Muscle of leg (tissue), 11 donors: ENCODE data around the gene AFF4. TPM values are rescaled to one million over a fixed set of nuclear protein-coding genes. Genes with fewer than 3 reads are reported as not detected.
"Not testable (repeated sequence)": the region's sequence is repeated elsewhere in the genome, so short reads cannot be mapped to it uniquely, and the experiment has no call there.

Source experiments
- DNase-seq: peaks from one replicate; pipeline ENCODE4 v3.0.0; 2013
- H3K27ac ChIP-seq: one replicate; pipeline ENCODE4 v1.5.1; 2013; ENCODE audit warnings: mild to moderate bottlenecking, low read length, control low read depth
- H3K27me3 ChIP-seq: one replicate; pipeline ENCODE4 v1.6.1; 2013; ENCODE audit warnings: low read length; ENCODE audit not compliant: control insufficient read depth, insufficient read depth
- H3K36me3 ChIP-seq: one replicate; pipeline ENCODE4 v1.6.1; 2013; ENCODE audit warnings: low read length; ENCODE audit not compliant: control insufficient read depth, insufficient read depth
- H3K4me1 ChIP-seq: one replicate; pipeline ENCODE4 v1.6.1; 2013; ENCODE audit warnings: low read length; ENCODE audit not compliant: control insufficient read depth, insufficient read depth
- H3K4me3 ChIP-seq: one replicate; pipeline ENCODE4 v1.5.1; 2013; ENCODE audit warnings: low read length, control low read depth
- H3K9me3 ChIP-seq: replicated peaks from 2 replicates; pipeline ENCODE4 v1.6.1; 2013; ENCODE audit warnings: low read depth, low read length; ENCODE audit not compliant: control insufficient read depth
- WGBS: methylation state at CpG from one replicate; pipeline ENCODE4 v1.1.5; 2013; ENCODE audit warnings: missing lambda C conversion rate; ENCODE audit not compliant: insufficient coverage; 5-methylcytosine and 5-hydroxymethylcytosine counted together
- polyA plus RNA-seq, 8 donors: library from polyadenylated mRNA; unstranded; fragments of 120-200 nt; gene quantifications; one replicate each; pipeline versions ENCODE4 v1.2.1 to v1.2.3, GENCODE V29; 2013; ENCODE audit warnings: inconsistent platforms in 1 of 8, low replicate concordance in 1 of 8; ENCODE audit not compliant: insufficient read length in 8 of 8, insufficient read depth in 1 of 8
- total RNA-seq: library from RNA; stranded (reverse); fragments of 120-200 nt; gene quantifications from one replicate; pipeline ENCODE4 v1.2.4, GENCODE V29; 2013

The AFF4 gene
- total and polyA plus RNA-seq, 9 donors = 25.5 to 51.8 (median 38.7) TPM

DNA sequence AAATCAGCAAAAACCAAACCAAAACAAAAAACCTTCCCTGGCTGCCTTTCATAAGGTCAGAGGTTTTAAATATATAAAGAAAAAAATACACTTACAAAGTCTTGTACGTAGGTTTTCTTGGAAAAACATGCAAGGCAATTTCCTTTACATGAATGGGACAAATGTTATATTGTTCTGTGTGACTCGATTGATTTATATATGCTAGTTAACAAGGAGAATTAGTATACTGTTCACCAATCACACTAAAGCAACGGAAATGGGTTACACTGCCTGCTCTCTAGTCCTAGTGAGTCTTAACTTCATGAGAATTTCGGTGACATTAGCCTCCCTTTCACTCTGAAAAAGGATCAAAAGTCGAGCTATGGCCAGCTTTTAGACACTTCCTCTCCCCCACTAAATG lies 102.7 kb downstream of the AFF4 start:
- Histone ChIP-seq H3K4me3 (no peak overlapping the region), H3K36me3 (no peaks in the 10 kb centered on the region), H3K9me3 (no peaks in the 10 kb centered on the region), H3K27ac (no peak overlapping the region), H3K4me1 (peaks cover 4% of the 10 kb centered on the region), H3K27me3 (peaks cover 3% of the 10 kb centered on the region)
- DNase-seq = no peak
- WGBS = 62% methylated on average over 2 of the region's 5 CpGs

DNA sequence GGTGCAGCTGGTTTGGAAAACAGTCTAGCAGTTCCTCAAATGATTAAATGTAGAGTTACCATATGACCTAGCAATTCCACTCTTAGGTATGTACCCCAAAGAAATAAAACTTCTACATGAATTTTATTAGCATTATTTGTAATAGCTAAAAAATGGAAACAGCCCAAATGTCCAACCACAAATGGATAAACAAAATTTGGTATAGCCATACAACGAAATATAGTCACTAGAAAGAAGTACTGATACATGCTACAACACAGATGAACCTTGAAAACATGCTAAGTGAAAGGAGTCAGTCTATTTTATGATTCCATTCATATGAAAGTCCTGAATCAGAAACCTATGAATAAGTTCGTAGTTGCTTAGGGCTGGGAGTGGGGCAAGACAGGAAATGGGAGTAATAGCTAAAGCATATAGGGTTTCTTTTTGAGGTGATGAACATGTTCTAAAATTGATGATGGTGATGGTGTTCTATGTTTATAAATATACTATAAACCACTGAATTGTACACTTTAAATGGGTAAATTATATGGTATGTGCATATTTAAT lies 103.5 kb downstream of the AFF4 start:
- Histone ChIP-seq H3K4me3 (no peak overlapping the region), H3K36me3 (no peaks in the 10 kb centered on the region), H3K9me3 (no peaks in the 10 kb centered on the region), H3K27ac (no peak overlapping the region), H3K4me1 (no peaks in the 10 kb centered on the region), H3K27me3 (peaks cover 3% of the 10 kb centered on the region)
- WGBS = no CpG with 5 or more reads among the region's 2 CpGs
- DNase-seq = no peak

DNA sequence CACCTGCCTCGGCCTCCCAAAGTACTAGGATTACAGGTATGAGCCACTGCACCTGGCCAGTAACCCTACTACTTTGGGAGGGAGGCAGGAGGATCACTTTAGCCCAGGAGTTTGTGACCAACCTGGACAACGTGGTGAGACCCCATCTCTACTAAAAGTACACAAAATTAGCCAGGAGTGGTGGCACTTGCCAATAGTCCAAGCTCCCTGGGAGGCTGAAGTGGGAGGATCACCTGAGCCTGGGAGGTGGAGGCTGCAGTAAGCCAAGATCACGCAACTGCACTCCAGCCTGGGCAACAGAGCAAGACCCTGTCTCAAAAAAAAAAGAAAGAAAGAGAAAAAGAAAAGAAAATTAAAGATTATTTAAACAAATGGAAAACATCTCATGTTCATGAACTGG lies 107.4 kb downstream of the AFF4 start:
- no peaks in the 10 kb centered on the region for H3K36me3 ChIP-seq
- no peaks in the 10 kb centered on the region for H3K4me1 ChIP-seq
- H3K9me3 ChIP-seq = no peaks in the 10 kb centered on the region
- no peaks in the 10 kb centered on the region for H3K27me3 ChIP-seq
- H3K27ac ChIP-seq = no peak overlapping the region
- WGBS = no CpG with 5 or more reads among the region's 3 CpGs
- no peak overlapping the region for H3K4me3 ChIP-seq
- DNase-seq = no peak

DNA sequence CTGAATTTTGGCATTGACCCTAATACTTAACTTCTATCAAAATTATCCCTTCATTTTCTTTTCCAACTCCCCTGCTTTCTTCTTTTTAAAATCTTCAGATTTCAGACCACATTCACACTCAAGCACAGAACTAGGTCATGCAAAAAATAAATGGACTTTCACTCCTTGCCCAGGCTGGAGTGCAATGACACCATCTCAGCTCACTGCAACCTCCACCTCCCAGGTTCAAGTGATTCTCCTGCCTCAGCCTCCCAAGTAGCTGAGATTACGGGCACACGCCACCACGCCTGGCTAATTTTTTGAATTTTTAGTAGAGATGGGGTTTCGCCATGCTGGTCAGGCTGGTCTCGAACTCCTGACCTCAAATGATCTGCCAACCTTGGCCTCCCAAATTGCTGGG lies 108.4 kb downstream of the AFF4 start:
- not testable (repeated sequence) for DNase-seq, H3K4me3 ChIP-seq, H3K27ac ChIP-seq, H3K27me3 ChIP-seq, H3K4me1 ChIP-seq, H3K9me3 ChIP-seq, H3K36me3 ChIP-seq
- WGBS = 91% methylated on average over 4 of the region's 5 CpGs

DNA sequence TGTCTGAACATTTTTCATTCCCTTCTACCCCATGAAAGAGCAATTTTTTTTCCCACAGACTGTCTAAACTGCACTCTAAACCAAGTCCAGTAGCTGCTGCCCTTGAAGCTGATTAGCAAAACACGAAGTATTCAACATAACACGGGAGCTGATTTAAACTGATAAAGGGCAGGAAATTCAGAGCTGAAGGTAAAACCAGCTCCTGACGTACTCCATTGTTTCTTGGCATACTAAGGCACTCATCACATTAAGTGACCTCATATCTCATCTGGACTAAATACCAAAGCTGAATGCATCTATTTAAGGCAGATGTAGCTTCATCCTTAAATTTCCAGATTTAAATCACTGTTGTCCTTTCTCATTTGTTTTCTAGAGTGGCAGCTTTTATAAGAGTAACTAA lies 109.1 kb downstream of the AFF4 start:
- Histone ChIP-seq H3K4me3 (no peak overlapping the region), H3K27ac (no peak overlapping the region), H3K4me1 (no peaks in the 10 kb centered on the region), H3K27me3 (no peaks in the 10 kb centered on the region), H3K9me3 (no peaks in the 10 kb centered on the region), H3K36me3 (no peaks in the 10 kb centered on the region)
- 0% methylated on average over 1 of the region's 3 CpGs for WGBS
- DNase-seq = no peak

DNA sequence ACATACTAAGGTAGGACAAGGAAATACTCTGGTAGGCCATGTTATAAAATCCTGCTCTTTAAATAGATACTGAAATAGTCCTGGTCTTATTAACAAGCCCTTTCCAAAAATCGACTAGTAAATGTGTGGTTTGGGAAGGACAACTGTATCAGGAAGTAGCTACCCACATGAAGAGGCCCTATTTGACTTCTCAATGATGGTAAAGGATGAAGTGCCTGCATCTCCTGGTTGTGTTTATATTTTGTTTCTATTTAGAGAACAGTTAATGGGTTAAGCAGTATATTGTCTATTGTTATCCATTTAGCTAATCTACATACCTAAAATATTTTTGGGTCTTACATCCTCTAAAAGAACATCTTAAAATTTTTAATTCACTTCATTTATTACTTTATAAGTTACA lies 109.6 kb downstream of the AFF4 start:
- Histone ChIP-seq H3K36me3 (no peaks in the 10 kb centered on the region), H3K9me3 (no peaks in the 10 kb centered on the region), H3K27me3 (no peaks in the 10 kb centered on the region), H3K27ac (peak overlapping the region; percentile 25), H3K4me3 (no peak overlapping the region), H3K4me1 (no peaks in the 10 kb centered on the region)
- DNase-seq = no peak
- WGBS = no CpG with 5 or more reads among the region's 1 CpG

DNA sequence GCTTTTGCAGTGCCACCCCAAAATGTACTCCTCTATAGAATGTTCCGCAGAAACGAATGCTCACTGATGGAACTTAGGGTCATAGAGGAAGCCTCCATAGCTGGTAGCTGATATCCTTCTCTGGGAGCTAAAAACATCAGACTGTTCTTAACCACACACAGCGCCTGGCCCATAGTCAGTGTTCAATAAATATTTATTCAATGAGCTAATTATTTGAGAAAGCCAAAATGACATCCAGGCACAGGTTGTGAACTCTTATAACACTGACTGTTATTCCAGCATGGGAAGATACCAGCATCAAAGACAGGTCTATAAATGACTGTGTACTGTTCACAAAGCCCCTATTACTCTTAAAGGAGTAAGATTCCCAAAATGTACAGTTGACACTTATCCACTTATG lies 110.1 kb downstream of the AFF4 start:
- no peak overlapping the region for H3K4me3 ChIP-seq
- no peaks in the 10 kb centered on the region for H3K9me3 ChIP-seq
- no peaks in the 10 kb centered on the region for H3K27me3 ChIP-seq
- H3K27ac ChIP-seq = no peak overlapping the region
- H3K36me3 ChIP-seq = no peaks in the 10 kb centered on the region
- no peak for DNase-seq
- no CpG with 5 or more reads among the region's 3 CpGs for WGBS
- no peaks in the 10 kb centered on the region for H3K4me1 ChIP-seq

DNA sequence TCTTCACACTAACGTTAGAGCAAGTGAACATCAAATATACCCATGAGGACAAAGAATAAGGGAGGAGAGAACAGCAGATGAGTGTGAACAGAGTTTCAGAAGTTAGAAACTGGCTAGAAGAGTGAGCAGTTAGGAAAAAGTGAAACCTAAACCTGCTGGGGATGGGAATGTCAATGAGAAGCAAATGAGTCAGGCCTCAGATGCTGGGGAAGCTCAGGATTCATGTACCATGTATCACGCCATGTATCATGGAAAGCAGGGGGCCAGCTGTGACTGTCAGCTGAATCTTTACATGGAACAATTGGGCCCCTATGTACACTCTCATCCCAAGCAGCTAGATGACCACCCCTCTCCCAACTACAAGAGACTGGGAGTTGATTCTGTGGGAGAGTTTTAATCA lies 113.4 kb downstream of the AFF4 start:
- Histone ChIP-seq H3K27me3 (no peaks in the 10 kb centered on the region), H3K36me3 (no peaks in the 10 kb centered on the region), H3K4me3 (no peak overlapping the region), H3K9me3 (no peaks in the 10 kb centered on the region), H3K4me1 (no peaks in the 10 kb centered on the region), H3K27ac (no peak overlapping the region)
- 100% methylated on average over 1 of the region's 2 CpGs for WGBS
- DNase-seq = no peak

DNA sequence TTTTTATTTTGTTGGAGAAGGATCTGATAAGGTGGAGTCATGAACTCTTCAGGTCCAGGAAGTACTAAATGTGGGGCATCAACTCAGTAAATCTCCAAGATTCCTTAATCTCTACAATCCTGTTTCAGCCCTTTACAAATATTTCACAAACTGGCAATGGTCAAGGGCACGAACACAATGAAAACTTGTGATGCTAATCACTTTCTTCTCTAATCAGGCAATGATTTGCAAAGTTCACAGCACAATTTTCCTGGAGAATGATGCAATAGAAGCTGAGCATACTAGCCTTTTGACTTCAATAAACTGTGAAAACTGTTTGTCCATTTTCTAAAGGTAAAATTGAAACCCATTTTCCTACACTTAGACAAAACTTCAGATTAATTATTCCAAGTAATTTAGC lies 114.1 kb downstream of the AFF4 start:
- 25% methylated on average over 1 of the region's 1 CpG for WGBS
- H3K36me3 ChIP-seq = no peaks in the 10 kb centered on the region
- H3K27ac ChIP-seq = no peak overlapping the region
- DNase-seq = no peak
- no peaks in the 10 kb centered on the region for H3K4me1 ChIP-seq
- H3K9me3 ChIP-seq = no peaks in the 10 kb centered on the region
- H3K27me3 ChIP-seq = no peaks in the 10 kb centered on the region
- no peak overlapping the region for H3K4me3 ChIP-seq

DNA sequence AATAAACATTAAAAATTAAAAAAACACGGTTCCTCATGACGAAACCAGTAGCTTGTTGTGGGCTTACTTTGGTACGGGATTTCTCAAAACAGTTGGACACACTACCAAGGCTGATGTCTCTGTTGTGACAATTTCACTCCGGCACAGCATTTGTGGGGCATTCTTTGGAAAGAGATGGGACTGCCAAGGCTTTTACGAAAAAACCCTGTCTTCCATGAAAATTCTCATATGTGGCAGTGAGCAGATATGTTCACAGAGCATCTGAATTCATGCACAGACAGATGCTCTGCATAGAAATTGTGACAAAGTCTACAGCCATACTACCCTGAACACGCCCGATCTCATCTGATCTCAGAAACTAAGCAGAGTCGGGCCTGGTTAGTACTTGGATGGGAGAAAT lies 115.2 kb downstream of the AFF4 start:
- DNase-seq = no peak
- Histone ChIP-seq H3K27ac (no peak overlapping the region), H3K4me1 (no peaks in the 10 kb centered on the region), H3K27me3 (no peaks in the 10 kb centered on the region), H3K36me3 (no peaks in the 10 kb centered on the region), H3K4me3 (no peak overlapping the region), H3K9me3 (no peaks in the 10 kb centered on the region)
- WGBS = 94% methylated on average over 3 of the region's 8 CpGs

DNA sequence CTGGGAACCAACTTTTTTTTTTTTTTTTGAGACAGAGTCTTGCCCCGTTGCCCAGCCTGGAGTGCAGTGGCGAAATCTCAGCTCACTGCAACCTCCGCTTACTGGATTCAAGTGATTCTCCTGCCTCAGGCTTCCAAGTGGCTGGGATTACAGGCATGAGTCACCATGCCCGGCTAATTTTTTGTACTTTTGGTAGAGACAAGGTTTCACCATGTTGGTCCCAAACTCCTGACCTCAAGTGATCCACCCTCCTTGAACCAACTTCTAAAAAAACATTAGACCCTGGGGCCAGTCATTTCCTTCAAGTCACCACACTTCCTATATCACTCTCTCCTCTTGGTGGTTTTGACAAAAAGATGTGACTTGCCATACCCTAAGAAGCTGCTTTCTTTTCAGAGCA lies 122.1 kb downstream of the AFF4 start:
- Histone ChIP-seq H3K36me3 (no peaks in the 10 kb centered on the region), H3K27ac (no peak overlapping the region), H3K4me1 (peaks cover 2% of the 10 kb centered on the region), H3K9me3 (no peaks in the 10 kb centered on the region), H3K4me3 (no peak overlapping the region), H3K27me3 (no peaks in the 10 kb centered on the region)
- DNase-seq = no peak
- 87% methylated on average over 3 of the region's 4 CpGs for WGBS
